CD4-positive, CD25-positive, alpha-beta regulatory T cell (primary cell): ENCODE data around the gene GLCE. TPM values are rescaled to one million over a fixed set of nuclear protein-coding genes. Genes with fewer than 3 reads are reported as not detected.

ENCODE experiments used
- ATAC-seq, 2 donors: fragments of 150-1000 bp; cut with Tn5 transposase; one replicate each; pipeline ENCODE4 v1.10.0; 2021; ENCODE audit warnings: low read depth in 2 of 2, moderate number of reproducible peaks in 2 of 2, moderate library complexity in 1 of 2
- DNase-seq, 3 donors: peaks; one replicate each; pipeline versions ENCODE4 v3.0.0 to v3.0.0-alpha.2; 2012 to 2022; ENCODE audit warnings: mixed read lengths in 1 of 3
- H3K27ac ChIP-seq: one replicate; pipeline ENCODE4 v1.7.0; 2013; ENCODE audit warnings: mild to moderate bottlenecking, low read length; ENCODE audit not compliant: insufficient read depth, poor library complexity, severe bottlenecking
- H3K27me3 ChIP-seq: one replicate; pipeline ENCODE4 v1.7.0; 2013; ENCODE audit warnings: low read length; ENCODE audit not compliant: control insufficient read depth, insufficient read depth
- H3K36me3 ChIP-seq: one replicate; pipeline ENCODE4 v1.7.0; 2013; ENCODE audit warnings: mild to moderate bottlenecking, low read length, moderate library complexity; ENCODE audit not compliant: control insufficient read depth, insufficient read depth
- H3K4me1 ChIP-seq: 2 replicates; pipeline ENCODE4 v1.7.0; 2013; ENCODE audit warnings: mild to moderate bottlenecking, low read length; ENCODE audit not compliant: insufficient read depth, control insufficient read depth, poor library complexity, severe bottlenecking
- H3K4me3 ChIP-seq: one replicate; pipeline ENCODE4 v1.7.0; 2013; ENCODE audit warnings: low read depth, mild to moderate bottlenecking, low read length, moderate library complexity
- H3K9me3 ChIP-seq, 2 experiments: 1 replicate in 1 of 2; 2 replicates in 1 of 2; pipeline ENCODE4 v1.7.0; 2013; ENCODE audit warnings: low read length in 2 of 2, mild to moderate bottlenecking in 1 of 2, moderate library complexity in 1 of 2; ENCODE audit not compliant: control insufficient read depth in 2 of 2
- H3K27ac Mint-ChIP-seq, 3 donors: one replicate each; pipeline ENCODE4 v1.8.0; 2020 to 2022; ENCODE audit warnings: mild to moderate bottlenecking in 3 of 3, mixed read lengths in 3 of 3, moderate library complexity in 2 of 3
- H3K27me3 Mint-ChIP-seq: one replicate; pipeline ENCODE4 v1.8.0; 2022; ENCODE audit warnings: mild to moderate bottlenecking, mixed read lengths
- H3K36me3 Mint-ChIP-seq: one replicate; pipeline ENCODE4 v1.8.0; 2020; ENCODE audit warnings: mixed read lengths
- H3K4me1 Mint-ChIP-seq, 4 donors: one replicate each; pipeline ENCODE4 v1.8.0; 2020 to 2022; ENCODE audit warnings: mixed read lengths in 4 of 4, mild to moderate bottlenecking in 1 of 4
- H3K4me3 Mint-ChIP-seq, 4 donors: one replicate each; pipeline ENCODE4 v1.8.0; 2020 to 2022; ENCODE audit warnings: mild to moderate bottlenecking in 4 of 4, mixed read lengths in 4 of 4, moderate library complexity in 3 of 4
- H3K9me3 Mint-ChIP-seq, 7 donors: one replicate each; pipeline ENCODE4 v1.8.0; 2020 to 2022; ENCODE audit warnings: mixed read lengths in 7 of 7, mild to moderate bottlenecking in 3 of 7, moderate library complexity in 2 of 7
- polyA plus RNA-seq, 4 donors: library from polyadenylated mRNA; unstranded; fragments of 300-500 nt; fragmentation: Illumina TruSeq; gene quantifications; one replicate each; pipeline ENCODE4 v1.2.3, GENCODE V29; 2021
- total RNA-seq: library from RNA; stranded (reverse); gene quantifications from one replicate; pipeline ENCODE4 v1.2.3, GENCODE V29; 2022

The GLCE gene
- total and polyA plus RNA-seq, 5 donors from 2014 or later: 12.7 to 23.4 (median 17.3) TPM

- Mint-ChIP-seq H3K36me3 (no peaks in the 10 kb centered on the region), H3K27ac (no peak overlapping the region), H3K4me1 (no peaks in the 10 kb centered on the region), H3K9me3 (no peaks in the 10 kb centered on the region), H3K27me3 (peaks cover 15% of the 10 kb centered on the region), H3K4me3 (no peak overlapping the region)
- Histone ChIP-seq H3K4me3 (no peak overlapping the region), H3K4me1 (no peaks in the 10 kb centered on the region), H3K36me3 (no peaks in the 10 kb centered on the region), H3K27ac (no peak overlapping the region), H3K9me3 (no peaks in the 10 kb centered on the region), H3K27me3 (no peaks in the 10 kb centered on the region)
- DNase-seq: no peak
- no peak for ATAC-seq
These were observed 40.6 kb upstream of the GLCE start for GRCh38 chr15:69119683-69120395.

- Mint-ChIP-seq H3K27ac (no peak overlapping the region), H3K36me3 (no peaks in the 10 kb centered on the region), H3K9me3 (no peaks in the 10 kb centered on the region), H3K4me1 (no peaks in the 10 kb centered on the region), H3K4me3 (no peak overlapping the region), H3K27me3 (peaks cover 15% of the 10 kb centered on the region)
- H3K4me3 ChIP-seq: no peak overlapping the region
- no peaks in the 10 kb centered on the region for H3K27me3 ChIP-seq
- H3K36me3 ChIP-seq: no peaks in the 10 kb centered on the region
- no peak overlapping the region for H3K27ac ChIP-seq
- H3K4me1 ChIP-seq: no peaks in the 10 kb centered on the region
- DNase-seq (no peak), ATAC-seq (no peak)
- H3K9me3 ChIP-seq: no peaks in the 10 kb centered on the region
These were observed 39.7 kb upstream of the GLCE start for GRCh38 chr15:69120732-69121131.

- DNase-seq: no peak
- Mint-ChIP-seq H3K27me3 (peaks cover 15% of the 10 kb centered on the region), H3K36me3 (no peaks in the 10 kb centered on the region), H3K9me3 (no peaks in the 10 kb centered on the region), H3K4me1 (peaks cover 0 to 5% (median 0%) of the 10 kb centered on the region in 4 donors), H3K4me3 (no peak overlapping the region), H3K27ac (no peak overlapping the region)
- Histone ChIP-seq H3K4me1 (no peaks in the 10 kb centered on the region), H3K36me3 (no peaks in the 10 kb centered on the region), H3K27ac (no peak overlapping the region), H3K27me3 (no peaks in the 10 kb centered on the region), H3K9me3 (no peaks in the 10 kb centered on the region), H3K4me3 (no peak overlapping the region)
- no peak for ATAC-seq
These were observed 39.1 kb upstream of the GLCE start for GRCh38 chr15:69121198-69121828.

- H3K27ac Mint-ChIP-seq: no peak overlapping the region
These were observed 35.2 kb upstream of the GLCE start for GRCh38 chr15:69125236-69125635.

GRCh38 chr15:69126054-69126469, 34.4 kb upstream of the GLCE start:
- Histone ChIP-seq H3K9me3 (no peaks in the 10 kb centered on the region), H3K36me3 (no peaks in the 10 kb centered on the region), H3K4me1 (peaks cover 4% of the 10 kb centered on the region), H3K4me3 (no peak overlapping the region), H3K27ac (no peak overlapping the region), H3K27me3 (no peaks in the 10 kb centered on the region)
- Mint-ChIP-seq H3K27me3 (no peaks in the 10 kb centered on the region), H3K4me1 (peaks cover 0 to 9% (median under 1%) of the 10 kb centered on the region in 4 donors), H3K36me3 (no peaks in the 10 kb centered on the region), H3K4me3 (no peak overlapping the region), H3K27ac (peak overlapping the region in 2 of 3 donors; percentile 12 to 64), H3K9me3 (no peaks in the 10 kb centered on the region)
- ATAC-seq (no peak), DNase-seq (no peak)

More at GRCh38 chr15:69125236-69125635, 35.2 kb upstream of the GLCE start:
- Histone ChIP-seq H3K4me1 (peaks cover 4% of the 10 kb centered on the region), H3K36me3 (no peaks in the 10 kb centered on the region), H3K4me3 (no peak overlapping the region), H3K9me3 (no peaks in the 10 kb centered on the region), H3K27ac (no peak overlapping the region), H3K27me3 (no peaks in the 10 kb centered on the region)
- ATAC-seq (no peak), DNase-seq (no peak)
- Mint-ChIP-seq H3K27me3 (no peaks in the 10 kb centered on the region), H3K4me1 (peaks cover 0 to 9% (median under 1%) of the 10 kb centered on the region in 4 donors), H3K36me3 (no peaks in the 10 kb centered on the region), H3K4me3 (no peak overlapping the region), H3K9me3 (no peaks in the 10 kb centered on the region)

GRCh38 chr15:69127306-69127705, 33.1 kb upstream of the GLCE start:
- Mint-ChIP-seq H3K36me3 (no peaks in the 10 kb centered on the region), H3K27me3 (no peaks in the 10 kb centered on the region), H3K4me1 (peaks cover 0 to 9% (median under 1%) of the 10 kb centered on the region in 4 donors), H3K9me3 (no peaks in the 10 kb centered on the region), H3K27ac (no peak overlapping the region), H3K4me3 (no peak overlapping the region)
- Histone ChIP-seq H3K4me3 (no peak overlapping the region), H3K9me3 (no peaks in the 10 kb centered on the region), H3K36me3 (no peaks in the 10 kb centered on the region), H3K4me1 (peaks cover 4% of the 10 kb centered on the region), H3K27me3 (no peaks in the 10 kb centered on the region), H3K27ac (no peak overlapping the region)
- ATAC-seq (no peak), DNase-seq (no peak)

- H3K27me3 ChIP-seq: no peaks in the 10 kb centered on the region
- H3K4me3 ChIP-seq: no peak overlapping the region
- no peaks in the 10 kb centered on the region for H3K36me3 ChIP-seq
- H3K9me3 Mint-ChIP-seq: no peaks in the 10 kb centered on the region
- peak overlapping the region in 1 of 3 donors; percentile 13 for H3K27ac Mint-ChIP-seq
- ATAC-seq: no peak
- H3K27me3 Mint-ChIP-seq: no peaks in the 10 kb centered on the region
- peaks cover 0 to 9% (median under 1%) of the 10 kb centered on the region in 4 donors for H3K4me1 Mint-ChIP-seq
- peaks cover 4% of the 10 kb centered on the region for H3K4me1 ChIP-seq
- H3K9me3 ChIP-seq: no peaks in the 10 kb centered on the region
- no peak for DNase-seq
- no peak overlapping the region for H3K4me3 Mint-ChIP-seq
- no peaks in the 10 kb centered on the region for H3K36me3 Mint-ChIP-seq
- H3K27ac ChIP-seq: no peak overlapping the region
These were observed 31.6 kb upstream of the GLCE start for GRCh38 chr15:69128667-69129311.
